OCI-LY1 (cell line): ENCODE data around the gene PSMA6.

Source experiments
- H2AFZ ChIP-seq: fragments of 200-600 bp; sonication (generic), shearing (Covaris generic); 2 replicates; pipeline ENCODE4 v1.6.0; 2014; ENCODE audit warnings: antibody characterized with exemption, mild to moderate bottlenecking, low read length
- H3F3A ChIP-seq: fragments of 200-600 bp; sonication (generic), shearing (Covaris generic); 2 replicates; pipeline ENCODE4 v1.6.0; 2014; ENCODE audit warnings: mild to moderate bottlenecking, antibody characterized with exemption, low read length, moderate library complexity; ENCODE audit not compliant: insufficient read depth
- H3K27ac ChIP-seq: fragments of 200-600 bp; sonication (generic); 2 replicates; pipeline ENCODE4 v1.5.1; 2014; ENCODE audit warnings: low read length, mixed run types, mild to moderate bottlenecking, low read depth; ENCODE audit not compliant: poor library complexity, severe bottlenecking
- H3K27me3 ChIP-seq: fragments of 200-600 bp; sonication (generic); 2 replicates; pipeline ENCODE4 v1.6.0; 2014; ENCODE audit warnings: antibody characterized with exemption, mild to moderate bottlenecking, low read length, moderate library complexity; ENCODE audit not compliant: insufficient read depth
- H3K36me3 ChIP-seq: fragments of 200-600 bp; sonication (generic); 2 replicates; pipeline ENCODE4 v1.6.1; 2014; ENCODE audit warnings: mild to moderate bottlenecking, antibody characterized with exemption, low read length, moderate library complexity, mixed read lengths; ENCODE audit not compliant: insufficient read depth
- H3K4me1 ChIP-seq: fragments of 200-600 bp; sonication (generic); 2 replicates; pipeline ENCODE4 v1.5.1; 2014; ENCODE audit warnings: mild to moderate bottlenecking, low read length, moderate library complexity; ENCODE audit not compliant: insufficient read depth, severe bottlenecking
- H3K4me2 ChIP-seq: fragments of 200-600 bp; sonication (generic), shearing (Covaris generic); 2 replicates; pipeline ENCODE4 v1.6.1; 2014; ENCODE audit warnings: low read length
- H3K4me3 ChIP-seq: fragments of 200-600 bp; sonication (generic); 2 replicates; pipeline ENCODE4 v1.5.1; 2014; ENCODE audit warnings: low read length, low read depth, mild to moderate bottlenecking, mixed read lengths; ENCODE audit not compliant: poor library complexity, severe bottlenecking
- H3K79me2 ChIP-seq: fragments of 200-600 bp; shearing (Covaris generic); 2 replicates; pipeline ENCODE4 v1.6.1; 2016; ENCODE audit warnings: mixed run types, low read length, mixed read lengths; ENCODE audit not compliant: insufficient read depth
- H3K9ac ChIP-seq: fragments of 200-600 bp; sonication (generic), shearing (Covaris generic); 2 replicates; pipeline ENCODE4 v1.6.1; 2014; ENCODE audit warnings: mild to moderate bottlenecking, low read length, mixed read lengths
- H3K9me2 ChIP-seq: fragments of 200-600 bp; sonication (generic), shearing (Covaris generic); 2 replicates; pipeline ENCODE4 v1.6.1; 2014; ENCODE audit warnings: low read depth, mild to moderate bottlenecking, low read length, mixed read lengths
- H3K9me3 ChIP-seq: fragments of 200-600 bp; shearing (Covaris generic); 2 replicates; pipeline ENCODE4 v1.6.1; 2014; ENCODE audit warnings: low read length, mixed read lengths
- H4K20me1 ChIP-seq: fragments of 200-600 bp; sonication (generic), shearing (Covaris generic); 2 replicates; pipeline ENCODE4 v1.6.0; 2016; ENCODE audit warnings: mild to moderate bottlenecking, low read length; ENCODE audit not compliant: insufficient read depth
- EZH2 ChIP-seq: fragments of 200-600 bp; sonication (generic), shearing (Covaris generic); IDR thresholded peaks from 2 replicates; pipeline ENCODE4 v1.8.0; 2017; ENCODE audit warnings: borderline replicate concordance, mixed run types, mild to moderate bottlenecking, antibody characterized with exemption, low read length, moderate library complexity, mixed read lengths
- TF ChIP-seq, protein P1 (sequence below): fragments of 200-600 bp; sonication (generic), shearing (Covaris generic); IDR thresholded peaks from 2 replicates; pipeline ENCODE4 v1.5.1; 2017; ENCODE audit warnings: mild to moderate bottlenecking, antibody characterized with exemption, low read length, moderate library complexity, mixed read lengths

The PSMA6 gene

DNA sequence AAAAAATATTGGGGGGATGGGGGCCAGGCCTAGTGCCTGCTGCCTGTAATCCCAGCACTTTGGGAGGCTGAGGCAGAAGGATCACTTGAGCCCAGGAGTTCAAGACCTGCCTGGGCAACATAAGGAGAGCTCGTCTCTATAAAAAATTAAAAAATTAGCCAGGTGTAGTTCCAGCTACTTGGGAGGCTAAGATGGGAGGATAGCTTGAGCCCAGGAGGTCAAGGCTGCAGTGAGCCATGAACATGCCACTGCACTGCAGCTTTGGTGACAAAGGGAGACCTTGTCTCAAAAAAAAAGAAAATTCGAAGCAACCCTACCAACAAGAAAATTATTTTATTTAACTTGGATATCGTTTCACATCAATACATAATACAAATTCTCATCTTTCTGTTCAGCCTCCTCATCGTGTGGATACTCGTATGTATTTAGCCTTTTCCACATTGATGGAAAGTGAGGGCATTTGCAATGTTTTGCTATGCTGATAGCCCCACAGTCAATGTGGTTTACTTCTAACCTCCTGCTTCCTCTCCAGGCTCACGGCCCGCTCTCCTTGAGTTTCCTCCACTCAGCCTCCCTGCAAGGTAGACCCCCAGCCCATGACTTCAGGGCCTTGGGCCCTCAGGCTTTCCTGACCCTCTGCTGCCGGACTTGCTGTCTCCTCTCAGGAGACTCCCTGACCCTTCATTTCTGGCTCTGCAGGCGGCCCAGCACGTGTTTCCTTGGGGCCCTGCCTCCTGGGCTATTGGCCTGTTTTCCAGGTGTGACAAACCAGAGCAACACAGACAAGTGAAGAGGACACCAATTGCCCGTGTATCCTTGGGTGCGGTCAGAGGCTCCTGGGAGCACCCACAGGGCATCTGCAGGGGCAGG, 57.5 kb downstream of the PSMA6 start:
- Histone ChIP-seq H3K27ac (no peak overlapping the region), H3K36me3 (no peaks in the 10 kb centered on the region), H3K79me2 (no peaks in the 10 kb centered on the region), H3K4me2 (no peak overlapping the region), H3K4me3 (no peak overlapping the region), H3K9me2 (no peaks in the 10 kb centered on the region), H4K20me1 (no peaks in the 10 kb centered on the region), H3K9ac (no peak overlapping the region), H3K4me1 (no peaks in the 10 kb centered on the region), H3F3A (no peaks in the 10 kb centered on the region), H3K9me3 (no peaks in the 10 kb centered on the region), H2AFZ (no peak overlapping the region), H3K27me3 (0 out of 2 replicates have a peak, but pooled peaks cover 6% of the 10 kb centered on the region)
- no peak for TF ChIP-seq EZH2
- TF ChIP-seq, protein P1, sequence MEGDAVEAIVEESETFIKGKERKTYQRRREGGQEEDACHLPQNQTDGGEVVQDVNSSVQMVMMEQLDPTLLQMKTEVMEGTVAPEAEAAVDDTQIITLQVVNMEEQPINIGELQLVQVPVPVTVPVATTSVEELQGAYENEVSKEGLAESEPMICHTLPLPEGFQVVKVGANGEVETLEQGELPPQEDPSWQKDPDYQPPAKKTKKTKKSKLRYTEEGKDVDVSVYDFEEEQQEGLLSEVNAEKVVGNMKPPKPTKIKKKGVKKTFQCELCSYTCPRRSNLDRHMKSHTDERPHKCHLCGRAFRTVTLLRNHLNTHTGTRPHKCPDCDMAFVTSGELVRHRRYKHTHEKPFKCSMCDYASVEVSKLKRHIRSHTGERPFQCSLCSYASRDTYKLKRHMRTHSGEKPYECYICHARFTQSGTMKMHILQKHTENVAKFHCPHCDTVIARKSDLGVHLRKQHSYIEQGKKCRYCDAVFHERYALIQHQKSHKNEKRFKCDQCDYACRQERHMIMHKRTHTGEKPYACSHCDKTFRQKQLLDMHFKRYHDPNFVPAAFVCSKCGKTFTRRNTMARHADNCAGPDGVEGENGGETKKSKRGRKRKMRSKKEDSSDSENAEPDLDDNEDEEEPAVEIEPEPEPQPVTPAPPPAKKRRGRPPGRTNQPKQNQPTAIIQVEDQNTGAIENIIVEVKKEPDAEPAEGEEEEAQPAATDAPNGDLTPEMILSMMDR = no peak

GRCh38 chr14:35351497-35351896, 59.3 kb downstream of the PSMA6 start:
- Histone ChIP-seq H3K9ac (no peak overlapping the region), H3F3A (no peaks in the 10 kb centered on the region), H3K27ac (no peak overlapping the region), H2AFZ (no peak overlapping the region), H3K27me3 (0 out of 2 replicates have a peak, but pooled peaks cover 6% of the 10 kb centered on the region), H3K36me3 (no peaks in the 10 kb centered on the region), H3K4me1 (no peaks in the 10 kb centered on the region), H3K9me2 (no peaks in the 10 kb centered on the region), H3K4me2 (no peak overlapping the region), H3K79me2 (no peaks in the 10 kb centered on the region), H3K9me3 (no peaks in the 10 kb centered on the region), H3K4me3 (no peak overlapping the region), H4K20me1 (no peaks in the 10 kb centered on the region)
- TF ChIP-seq, protein P1 = no peak
- no peak for TF ChIP-seq EZH2

- H2AFZ ChIP-seq = no peak overlapping the region
Measured at GRCh38 chr14:35351897-35352273, 59.7 kb downstream of the PSMA6 start.

More at GRCh38 chr14:35351897-35352273, 59.7 kb downstream of the PSMA6 start:
- TF ChIP-seq, protein P1 = no peak
- TF ChIP-seq EZH2 = no peak
- no peaks in the 10 kb centered on the region for H3K4me1 ChIP-seq
- no peaks in the 10 kb centered on the region for H3F3A ChIP-seq
- no peaks in the 10 kb centered on the region for H4K20me1 ChIP-seq
- no peak overlapping the region for H3K27ac ChIP-seq
- no peaks in the 10 kb centered on the region for H3K9me2 ChIP-seq
- H3K9ac ChIP-seq = no peak overlapping the region
- H3K9me3 ChIP-seq = no peaks in the 10 kb centered on the region
- no peak overlapping the region for H3K4me2 ChIP-seq
- no peaks in the 10 kb centered on the region for H3K36me3 ChIP-seq
- no peak overlapping the region for H3K4me3 ChIP-seq
- H3K27me3 ChIP-seq = 0 out of 2 replicates have a peak, but pooled peaks cover 6% of the 10 kb centered on the region
- H3K79me2 ChIP-seq = no peaks in the 10 kb centered on the region
